Muscle of leg (tissue), 11 donors: Measurements from ENCODE around the gene SLC34A3. TPM values are rescaled to one million over a fixed set of nuclear protein-coding genes. Genes with fewer than 3 reads are reported as not detected.

ENCODE experiments used
- DNase-seq: peaks from one replicate; pipeline ENCODE4 v3.0.0; 2013
- H3K27ac ChIP-seq: one replicate; pipeline ENCODE4 v1.5.1; 2013; ENCODE audit warnings: mild to moderate bottlenecking, low read length, control low read depth
- H3K27me3 ChIP-seq: one replicate; pipeline ENCODE4 v1.6.1; 2013; ENCODE audit warnings: low read length; ENCODE audit not compliant: control insufficient read depth, insufficient read depth
- H3K36me3 ChIP-seq: one replicate; pipeline ENCODE4 v1.6.1; 2013; ENCODE audit warnings: low read length; ENCODE audit not compliant: control insufficient read depth, insufficient read depth
- H3K4me1 ChIP-seq: one replicate; pipeline ENCODE4 v1.6.1; 2013; ENCODE audit warnings: low read length; ENCODE audit not compliant: control insufficient read depth, insufficient read depth
- H3K4me3 ChIP-seq: one replicate; pipeline ENCODE4 v1.5.1; 2013; ENCODE audit warnings: low read length, control low read depth
- H3K9me3 ChIP-seq: replicated peaks from 2 replicates; pipeline ENCODE4 v1.6.1; 2013; ENCODE audit warnings: low read depth, low read length; ENCODE audit not compliant: control insufficient read depth
- WGBS: methylation state at CpG from one replicate; pipeline ENCODE4 v1.1.5; 2013; ENCODE audit warnings: missing lambda C conversion rate; ENCODE audit not compliant: insufficient coverage; 5-methylcytosine and 5-hydroxymethylcytosine counted together
- polyA plus RNA-seq, 8 donors: library from polyadenylated mRNA; unstranded; fragments of 120-200 nt; gene quantifications; one replicate each; pipeline versions ENCODE4 v1.2.1 to v1.2.3, GENCODE V29; 2013; ENCODE audit warnings: inconsistent platforms in 1 of 8, low replicate concordance in 1 of 8; ENCODE audit not compliant: insufficient read length in 8 of 8, insufficient read depth in 1 of 8
- total RNA-seq: library from RNA; stranded (reverse); fragments of 120-200 nt; gene quantifications from one replicate; pipeline ENCODE4 v1.2.4, GENCODE V29; 2013

SLC34A3 gene
- total and polyA plus RNA-seq, 9 donors, result 0.04 to 3.6 (median 1.3) TPM

DNA sequence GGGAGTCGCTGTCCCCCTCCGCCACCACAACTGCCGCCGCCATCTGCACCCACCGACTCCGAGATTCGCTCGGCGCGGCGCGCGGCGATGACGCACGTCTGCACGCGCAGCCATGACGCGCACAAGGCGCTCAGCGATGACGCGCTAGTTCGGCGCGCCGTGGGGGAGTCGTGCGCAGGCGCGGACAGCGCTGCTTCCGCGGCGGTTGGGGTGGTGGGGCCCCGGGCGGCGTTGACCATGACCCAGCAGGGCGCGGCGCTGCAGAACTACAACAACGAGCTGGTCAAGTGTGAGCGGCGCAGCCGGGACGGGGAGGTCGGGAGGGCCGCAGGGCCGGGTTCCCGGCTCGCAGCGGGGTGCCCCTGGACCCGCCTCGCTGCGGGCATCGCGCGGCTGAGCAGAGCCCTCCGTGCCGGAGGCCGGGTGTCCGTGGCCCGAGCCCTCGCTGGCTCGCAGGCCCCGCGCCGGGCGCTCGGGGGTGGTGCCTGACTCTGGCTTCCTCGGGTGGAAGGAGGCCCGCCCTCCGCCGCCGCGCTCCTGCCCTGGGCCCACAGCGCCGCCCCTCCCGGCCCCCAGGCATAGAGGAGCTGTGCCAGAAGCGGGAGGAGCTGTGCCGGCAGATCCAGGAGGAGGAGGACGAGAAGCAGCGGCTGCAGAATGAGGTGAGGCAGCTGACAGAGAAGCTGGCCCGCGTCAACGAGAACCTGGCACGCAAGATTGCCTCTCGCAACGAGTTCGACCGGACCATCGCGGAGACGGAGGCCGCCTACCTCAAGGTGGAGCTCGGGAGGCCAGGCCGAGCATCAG lies 42.0 kb upstream of the SLC34A3 start, which contains the start of the genes ANAPC2 and SSNA1:
Gene ANAPC2, minus strand, starts transcription at position 71 of the 807 bp plus-strand sequence. Its CDS starts 28 bp downstream, at position 43.
Gene SSNA1, plus strand, starts transcription at position 187 of the 807 bp plus-strand sequence. Its CDS starts 51 bp downstream, at position 238.
- H3K36me3 ChIP-seq, result peaks cover 67% of the 10 kb centered on the region
- H3K9me3 ChIP-seq, result no peaks in the 10 kb centered on the region
- peak within 1 kb of the TSS; percentile 99 for H3K4me3 ChIP-seq
- under 1% methylated on average over 93 of the region's 98 CpGs for WGBS
- H3K4me1 ChIP-seq, result peaks cover 47% of the 10 kb centered on the region
- DNase-seq, result peak; percentile 98
- no peaks in the 10 kb centered on the region for H3K27me3 ChIP-seq
- H3K27ac ChIP-seq, result peak within 1 kb of the TSS; percentile 85

DNA sequence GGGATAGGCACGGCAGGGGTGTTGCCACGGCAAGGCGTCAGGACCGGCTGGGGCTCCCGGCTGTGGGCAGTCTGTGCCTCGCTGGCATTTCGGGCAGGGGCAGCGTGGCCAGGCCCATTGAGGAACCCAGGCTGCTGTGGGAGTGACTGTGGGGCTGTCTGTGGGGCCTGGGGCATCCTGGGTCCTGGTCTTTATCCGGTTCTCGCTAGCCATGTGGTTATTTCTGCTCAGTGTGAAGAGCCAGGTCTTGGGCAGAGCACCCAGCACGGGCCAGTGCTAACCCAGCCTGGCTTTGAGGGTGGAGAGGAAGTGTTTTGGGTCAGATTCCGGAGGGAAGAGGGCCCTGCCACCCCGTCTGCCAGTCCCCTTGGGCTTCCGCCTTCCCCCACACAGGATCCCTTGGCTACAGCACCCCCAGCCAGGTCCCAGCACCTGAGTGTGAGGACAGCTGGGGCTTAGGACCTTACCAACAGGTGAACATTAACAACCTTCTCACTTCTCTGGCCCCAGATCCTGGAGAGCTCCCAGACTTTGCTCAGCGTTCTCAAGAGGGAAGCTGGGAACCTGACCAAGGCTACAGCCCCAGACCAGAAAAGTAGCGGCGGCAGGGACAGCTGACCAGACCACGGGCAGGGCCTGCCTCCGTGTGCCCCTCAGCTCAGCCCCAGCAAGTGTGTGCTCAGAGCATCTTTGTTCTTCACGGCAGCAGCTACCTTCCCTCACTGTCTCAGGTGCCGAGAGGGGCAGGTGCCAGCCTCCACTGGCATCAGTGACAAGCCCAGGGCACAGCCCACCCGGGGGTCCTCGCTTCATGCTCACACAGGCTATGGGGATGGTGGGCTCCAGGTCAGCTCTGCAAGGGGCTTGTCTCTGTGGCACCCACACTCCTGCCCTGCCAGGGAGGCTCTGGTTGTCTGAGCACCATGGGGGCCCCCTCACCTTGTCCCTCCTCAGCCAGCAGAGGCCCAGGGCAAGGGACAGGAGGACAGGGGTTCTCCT lies 41.1 kb upstream of the SLC34A3 start:
- peak overlapping the region; percentile 85 for H3K27ac ChIP-seq
- no peaks in the 10 kb centered on the region for H3K27me3 ChIP-seq
- H3K4me3 ChIP-seq, result peak overlapping the region; percentile 99
- peaks cover 58% of the 10 kb centered on the region for H3K36me3 ChIP-seq
- H3K9me3 ChIP-seq, result no peaks in the 10 kb centered on the region
- WGBS, result 35% methylated on average over 22 of the region's 23 CpGs
- DNase-seq, result no peak
- H3K4me1 ChIP-seq, result peaks cover 52% of the 10 kb centered on the region

DNA sequence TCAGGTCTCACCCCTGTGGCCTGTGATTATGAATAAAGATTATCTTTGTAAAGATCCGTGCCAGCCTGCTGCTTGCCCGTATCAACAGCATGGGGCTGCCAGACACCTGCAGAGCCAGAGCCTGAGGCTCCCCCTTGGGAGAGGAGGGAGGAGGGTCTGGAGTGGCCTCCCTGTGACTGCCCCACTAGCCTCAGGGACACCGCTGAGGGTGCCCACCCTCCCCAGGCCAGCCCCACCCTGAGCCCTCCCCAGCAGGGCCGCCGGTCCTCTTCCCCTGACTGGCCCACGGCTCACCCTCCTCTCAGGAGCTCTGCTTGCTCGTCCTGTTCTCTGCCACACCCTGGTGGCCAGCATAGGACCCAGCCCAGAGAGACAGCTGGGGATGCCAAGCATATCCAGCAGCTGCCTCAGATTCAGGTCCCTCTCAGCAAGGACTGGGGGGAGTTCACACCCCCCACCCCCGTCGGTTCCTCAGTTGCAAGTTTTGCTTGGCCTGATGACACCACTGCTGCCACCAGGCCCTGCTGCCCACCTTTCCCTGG lies 40.3 kb upstream of the SLC34A3 start:
- Histone ChIP-seq H3K27ac (peak overlapping the region; percentile 85), H3K4me1 (peaks cover 56% of the 10 kb centered on the region), H3K4me3 (no peak overlapping the region), H3K9me3 (no peaks in the 10 kb centered on the region), H3K36me3 (peaks cover 50% of the 10 kb centered on the region), H3K27me3 (no peaks in the 10 kb centered on the region)
- WGBS, result 56% methylated on average over 7 of the region's 9 CpGs
- no peak for DNase-seq

DNA sequence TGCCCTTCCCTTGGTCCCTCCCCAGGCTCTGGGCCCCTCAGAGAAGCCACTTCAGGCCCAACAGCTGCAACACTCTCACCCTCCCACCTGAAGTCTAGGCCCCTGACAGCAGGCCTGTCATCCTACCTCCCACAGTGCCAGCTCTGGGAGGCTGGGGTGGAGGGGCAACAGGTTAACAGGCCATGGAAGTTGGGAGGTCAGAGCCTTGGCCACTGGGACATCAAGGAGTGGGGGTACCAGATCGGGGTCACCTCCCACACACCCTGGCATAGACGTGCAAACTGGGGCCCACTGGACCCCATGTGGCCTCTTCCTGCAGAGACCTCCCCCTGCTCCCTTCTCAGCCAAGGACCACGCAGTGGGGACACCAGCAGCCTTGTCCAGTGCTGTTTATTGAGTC lies 39.5 kb upstream of the SLC34A3 start:
- Histone ChIP-seq H3K4me3 (no peak overlapping the region), H3K27me3 (no peaks in the 10 kb centered on the region), H3K36me3 (peaks cover 42% of the 10 kb centered on the region), H3K27ac (no peak overlapping the region), H3K4me1 (peaks cover 55% of the 10 kb centered on the region), H3K9me3 (no peaks in the 10 kb centered on the region)
- DNase-seq, result no peak
- WGBS, result 61% methylated on average over 3 of the region's 3 CpGs

DNA sequence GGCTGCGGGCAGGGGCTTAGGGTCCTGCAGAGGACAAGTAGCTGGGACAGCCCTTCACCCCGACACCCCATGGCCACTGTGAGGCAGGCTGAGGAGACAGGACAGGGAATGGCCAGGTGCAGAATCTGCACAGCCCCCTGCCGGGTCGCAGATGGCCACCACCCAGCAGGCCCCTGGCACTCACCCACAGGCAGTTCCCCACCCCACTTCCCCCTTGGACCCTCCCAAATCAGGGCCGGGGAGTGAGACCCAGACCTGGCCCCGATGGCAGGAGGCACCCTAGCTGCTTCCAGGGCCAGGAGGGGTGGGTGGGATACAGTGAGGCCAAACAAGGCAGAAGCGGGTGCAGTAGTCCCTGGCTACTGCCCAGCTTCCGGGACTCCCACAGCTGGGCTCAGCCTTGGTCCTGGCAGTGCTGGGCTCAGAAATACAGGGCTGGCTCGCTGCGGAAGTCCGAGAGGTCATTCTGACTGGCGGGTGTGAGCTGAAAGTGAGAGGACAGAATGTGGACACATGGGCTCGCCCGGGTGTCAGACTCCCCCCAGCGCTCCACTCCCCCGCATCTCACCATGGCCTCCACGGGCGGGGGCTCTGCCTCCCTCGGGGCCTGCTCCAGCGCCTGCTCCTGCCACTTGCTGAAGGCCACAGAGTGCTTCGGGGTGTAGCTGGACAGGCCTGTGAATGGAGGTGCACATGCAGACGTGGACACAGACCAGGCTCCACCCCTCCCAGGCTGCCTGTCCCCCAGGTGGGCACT lies 38.8 kb upstream of the SLC34A3 start:
- Histone ChIP-seq H3K27me3 (no peaks in the 10 kb centered on the region), H3K4me1 (peaks cover 49% of the 10 kb centered on the region), H3K4me3 (no peak overlapping the region), H3K27ac (no peak overlapping the region), H3K36me3 (peaks cover 37% of the 10 kb centered on the region), H3K9me3 (no peaks in the 10 kb centered on the region)
- DNase-seq, result no peak
- 71% methylated on average over 10 of the region's 22 CpGs for WGBS

DNA sequence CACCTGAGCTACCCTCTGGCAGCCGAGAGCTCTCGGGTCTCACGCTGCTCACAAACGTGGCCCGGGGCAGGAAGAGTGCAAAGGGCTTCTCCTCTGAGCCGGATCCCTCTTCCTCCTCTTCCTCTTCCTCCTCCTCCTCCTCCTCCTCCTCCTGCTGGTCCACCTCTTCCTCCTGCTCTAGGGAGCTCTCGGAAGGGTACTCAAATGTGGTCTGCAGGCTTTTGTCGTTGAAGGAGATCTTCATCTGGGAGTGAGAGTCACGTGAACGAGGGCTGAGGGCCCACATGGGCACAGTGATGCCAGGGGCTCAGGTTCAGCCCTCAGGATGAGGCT lies 38.3 kb upstream of the SLC34A3 start:
- 83% methylated on average over 6 of the region's 10 CpGs for whole genome bisulfite sequencing
- peaks cover 46% of the 10 kb centered on the region for H3K4me1 ChIP-seq
- no peak overlapping the region for H3K4me3 ChIP-seq
- DNase-seq, result no peak
- peaks cover 33% of the 10 kb centered on the region for H3K36me3 ChIP-seq
- H3K9me3 ChIP-seq, result no peaks in the 10 kb centered on the region
- no peaks in the 10 kb centered on the region for H3K27me3 ChIP-seq
- no peak overlapping the region for H3K27ac ChIP-seq

DNA sequence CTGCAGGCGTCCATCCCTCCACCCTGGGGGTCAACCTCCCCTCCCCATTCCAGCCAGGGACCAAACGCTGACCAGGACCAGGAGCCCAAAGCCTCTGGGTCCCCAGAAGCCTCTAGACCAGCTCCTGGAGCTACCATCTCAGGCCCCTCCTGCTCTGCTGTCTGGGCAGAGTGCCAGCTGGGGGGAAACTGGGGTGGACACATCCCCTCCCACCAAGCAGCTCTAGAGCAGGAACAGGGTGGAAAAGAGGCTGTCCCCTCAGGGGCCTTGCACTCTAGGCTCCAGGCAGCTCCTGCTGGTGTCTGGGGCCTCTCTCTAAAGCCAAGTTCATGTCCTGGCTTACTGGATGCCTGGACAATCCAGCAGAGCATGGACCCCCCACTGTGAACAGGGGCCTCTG lies 37.8 kb upstream of the SLC34A3 start:
- no CpG with 5 or more reads among the region's 2 CpGs for WGBS
- peaks cover 33% of the 10 kb centered on the region for H3K36me3 ChIP-seq
- DNase-seq, result no peak
- no peak overlapping the region for H3K27ac ChIP-seq
- no peaks in the 10 kb centered on the region for H3K9me3 ChIP-seq
- no peaks in the 10 kb centered on the region for H3K27me3 ChIP-seq
- H3K4me1 ChIP-seq, result peaks cover 46% of the 10 kb centered on the region
- no peak overlapping the region for H3K4me3 ChIP-seq

DNA sequence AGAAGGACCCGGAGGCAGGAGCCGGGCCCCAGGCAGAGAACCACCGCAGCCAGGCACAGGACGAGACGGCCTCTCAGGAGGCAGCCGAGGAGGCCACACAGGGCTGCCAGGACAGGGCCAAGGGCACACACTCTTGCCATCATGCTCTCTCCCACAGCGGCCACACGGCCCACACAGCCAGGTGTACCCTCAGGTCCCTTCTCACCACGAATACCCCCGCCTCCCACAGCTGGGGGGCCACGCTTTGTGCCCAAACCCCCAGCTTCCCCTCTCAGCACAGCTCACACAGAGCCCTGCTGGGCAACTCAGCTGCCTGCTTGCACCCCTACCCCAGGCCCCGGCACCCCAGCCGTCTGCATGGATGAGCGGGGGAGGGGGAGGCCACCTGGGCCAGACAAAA lies 36.9 kb upstream of the SLC34A3 start:
- Histone ChIP-seq H3K9me3 (no peaks in the 10 kb centered on the region), H3K27ac (no peak overlapping the region), H3K4me1 (peaks cover 52% of the 10 kb centered on the region), H3K36me3 (peaks cover 33% of the 10 kb centered on the region), H3K4me3 (no peak overlapping the region), H3K27me3 (no peaks in the 10 kb centered on the region)
- WGBS, result 74% methylated on average over 11 of the region's 14 CpGs
- no peak for DNase-seq

DNA sequence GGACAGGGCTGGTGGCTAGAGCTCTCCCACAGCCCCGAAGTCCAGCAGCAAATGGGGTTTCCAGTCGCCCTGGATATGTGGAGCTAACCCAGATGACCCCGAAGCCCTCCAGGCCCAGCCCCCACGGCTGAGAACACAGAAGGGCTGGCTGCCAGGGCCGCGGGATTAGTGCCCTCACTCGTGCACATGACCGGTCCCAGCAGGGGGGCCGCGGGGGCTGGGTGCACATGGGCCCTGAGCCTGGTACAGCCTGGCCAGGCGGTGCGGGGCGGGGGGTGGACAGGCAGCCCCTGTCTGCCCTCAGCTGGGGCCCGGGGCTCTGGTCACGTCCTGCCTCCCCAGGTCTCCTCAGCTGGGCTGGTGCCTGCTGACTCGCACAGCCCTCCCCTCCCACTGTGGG lies 36.3 kb upstream of the SLC34A3 start:
- Histone ChIP-seq H3K4me1 (peaks cover 54% of the 10 kb centered on the region), H3K36me3 (peaks cover 33% of the 10 kb centered on the region), H3K27me3 (no peaks in the 10 kb centered on the region), H3K27ac (no peak overlapping the region), H3K9me3 (no peaks in the 10 kb centered on the region), H3K4me3 (no peak overlapping the region)
- WGBS, result 62% methylated on average over 16 of the region's 16 CpGs
- no peak for DNase-seq
